Esophagus squamous epithelium (tissue), 5 donors: ENCODE measurements around the gene DNM2. TPM values are rescaled to one million over a fixed set of nuclear protein-coding genes. Genes with fewer than 3 reads are reported as not detected.
A peak's percentile ranks its signal among the peaks of the same experiment; 100 is the strongest.

Experiments
- DNase-seq: peaks from one replicate; lab custom pipeline; 2025; lab: John Stamatoyannopoulos, UW
- H3K27ac ChIP-seq, 4 donors: fragments of 200-600 bp; sonication (generic); one replicate each; pipeline ENCODE4 v1.5.1; 2016 to 2019; ENCODE audit warnings: mild to moderate bottlenecking in 1 of 4
- H3K27me3 ChIP-seq, 4 donors: fragments of 200-600 bp; sonication (generic); 1 replicate in 3 of 4; 2 replicates in 1 of 4; pipeline versions ENCODE4 v1.5.1 to v1.6.0; 2017 to 2021; ENCODE audit warnings: antibody characterized with exemption in 1 of 4
- H3K36me3 ChIP-seq, 3 donors: fragments of 200-600 bp; sonication (generic); one replicate each; pipeline ENCODE4 v1.5.1; 2016 to 2019
- H3K4me1 ChIP-seq, 3 donors: fragments of 200-600 bp; sonication (generic); one replicate each; pipeline ENCODE4 v1.5.1; 2017 to 2019
- H3K4me3 ChIP-seq, 4 donors: fragments of 200-600 bp; sonication (generic); 1 replicate in 3 of 4; 2 replicates in 1 of 4; pipeline ENCODE4 v1.5.1; 2016 to 2019; ENCODE audit warnings: mild to moderate bottlenecking in 2 of 4, moderate library complexity in 1 of 4
- H3K9me3 ChIP-seq, 3 donors: fragments of 200-600 bp; sonication (generic); one replicate each; pipeline ENCODE4 v1.5.1; 2016 to 2019
- POLR2A ChIP-seq, 4 donors: fragments of 450-650 bp; IDR thresholded peaks; one replicate each; pipeline ENCODE4 v1.6.1; 2017; ENCODE audit warnings: antibody characterized with exemption in 4 of 4, mild to moderate bottlenecking in 4 of 4, moderate library complexity in 3 of 4
- WGBS, 2 donors: methylation state at CpG; one replicate each; pipeline ENCODE4 v1.1.5; 2018; 5-methylcytosine and 5-hydroxymethylcytosine counted together
- intact Hi-C: fragments of 100-400 bp; cut with DNase I; formaldehyde crosslinking; loops from one replicate; pipeline ENCODE4 v1.15.0; 2022
- total RNA-seq, 4 donors: library from RNA; depleted of rRNA; stranded (reverse); fragments of >200 nt; gene quantifications; one replicate each; pipeline ENCODE4 v1.1.0, GENCODE V29; 2016
- TF ChIP-seq, protein P1 (sequence below), 6 experiments: fragments of 450-650 bp in 4 of 6; fragments of 200-600 bp in 2 of 6; sonication (generic) in 2 of 6; IDR thresholded peaks; one replicate each; pipeline ENCODE4 v1.5.1; 2016 to 2019; ENCODE audit warnings: antibody characterized with exemption in 6 of 6, mild to moderate bottlenecking in 4 of 6, moderate library complexity in 4 of 6
- donor health status: DM: yes; HTN: yes; CAD: no.

Gene DNM2
- total RNA-seq, 4 donors from 2014 or later = 79.9 to 138 (median 102) TPM

DNA sequence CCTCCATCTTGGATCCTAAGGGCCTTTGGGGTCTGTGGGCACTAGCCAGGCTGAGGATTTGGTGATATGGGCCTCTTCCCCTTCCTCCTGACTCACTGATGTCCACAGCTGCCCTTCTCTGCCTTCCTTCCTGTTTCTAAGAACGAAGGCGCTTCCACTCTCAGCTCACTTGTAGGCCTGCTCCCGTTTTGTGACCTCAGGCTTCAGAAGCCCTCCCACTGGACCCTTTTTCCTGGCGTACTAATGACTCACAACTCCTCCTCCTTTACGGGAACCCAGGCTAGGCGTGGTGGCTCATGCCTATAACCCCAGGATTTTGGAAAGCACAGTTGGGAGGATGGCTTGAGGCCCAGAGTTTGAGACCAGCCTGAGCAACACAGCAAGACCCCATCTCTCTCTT lies 62.5 kb downstream of the DNM2 start:
- peaks cover 8 to 29% (median 15%) of the 10 kb centered on the region in 3 donors for H3K4me1 ChIP-seq
- H3K36me3 ChIP-seq = peaks cover 26 to 100% (median 67%) of the 10 kb centered on the region in 3 donors
- peak in 1 of 4 donors; percentile 30 for TF ChIP-seq POLR2A (IDR thresholded peaks at IDR 0.05)
- TF ChIP-seq, protein P1, sequence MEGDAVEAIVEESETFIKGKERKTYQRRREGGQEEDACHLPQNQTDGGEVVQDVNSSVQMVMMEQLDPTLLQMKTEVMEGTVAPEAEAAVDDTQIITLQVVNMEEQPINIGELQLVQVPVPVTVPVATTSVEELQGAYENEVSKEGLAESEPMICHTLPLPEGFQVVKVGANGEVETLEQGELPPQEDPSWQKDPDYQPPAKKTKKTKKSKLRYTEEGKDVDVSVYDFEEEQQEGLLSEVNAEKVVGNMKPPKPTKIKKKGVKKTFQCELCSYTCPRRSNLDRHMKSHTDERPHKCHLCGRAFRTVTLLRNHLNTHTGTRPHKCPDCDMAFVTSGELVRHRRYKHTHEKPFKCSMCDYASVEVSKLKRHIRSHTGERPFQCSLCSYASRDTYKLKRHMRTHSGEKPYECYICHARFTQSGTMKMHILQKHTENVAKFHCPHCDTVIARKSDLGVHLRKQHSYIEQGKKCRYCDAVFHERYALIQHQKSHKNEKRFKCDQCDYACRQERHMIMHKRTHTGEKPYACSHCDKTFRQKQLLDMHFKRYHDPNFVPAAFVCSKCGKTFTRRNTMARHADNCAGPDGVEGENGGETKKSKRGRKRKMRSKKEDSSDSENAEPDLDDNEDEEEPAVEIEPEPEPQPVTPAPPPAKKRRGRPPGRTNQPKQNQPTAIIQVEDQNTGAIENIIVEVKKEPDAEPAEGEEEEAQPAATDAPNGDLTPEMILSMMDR (IDR thresholded peaks at IDR 0.05) = no peak
- DNase-seq = peak; percentile 24
- no peaks in the 10 kb centered on the region for H3K9me3 ChIP-seq
- peak overlapping the region; percentile 55 to 92 (median 76) for H3K27ac ChIP-seq
- intact Hi-C loops = no loop called here
- WGBS, 2 donors = 37 to 50% methylated on average over 1 to 6 of the region's 6 CpGs
- no peaks in the 10 kb centered on the region for H3K27me3 ChIP-seq
- no peak overlapping the region for H3K4me3 ChIP-seq

DNA sequence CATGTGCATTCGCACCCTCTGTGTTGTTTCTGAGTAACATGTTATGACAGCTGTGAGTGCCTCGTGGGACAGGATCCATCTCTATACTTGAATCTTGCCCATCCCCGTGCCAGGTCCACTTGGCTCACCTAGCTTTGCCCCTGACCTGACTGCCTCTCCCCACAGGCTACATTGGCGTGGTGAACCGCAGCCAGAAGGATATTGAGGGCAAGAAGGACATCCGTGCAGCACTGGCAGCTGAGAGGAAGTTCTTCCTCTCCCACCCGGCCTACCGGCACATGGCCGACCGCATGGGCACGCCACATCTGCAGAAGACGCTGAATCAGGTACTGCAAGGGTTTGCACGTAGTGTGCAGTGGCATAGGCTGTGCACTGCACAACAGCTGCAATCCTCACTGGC lies 64.9 kb downstream of the DNM2 start:
- H3K4me1 ChIP-seq = peaks cover 8 to 21% (median 15%) of the 10 kb centered on the region in 3 donors
- intact Hi-C loops = no loop called here
- TF ChIP-seq POLR2A (IDR thresholded peaks at IDR 0.05) = no peak
- TF ChIP-seq, protein P1 (IDR thresholded peaks at IDR 0.05) = no peak
- WGBS, 2 donors = 84 to 85% methylated on average over 8 to 10 of the region's 13 CpGs
- H3K9me3 ChIP-seq = no peaks in the 10 kb centered on the region
- H3K4me3 ChIP-seq = no peak overlapping the region
- H3K36me3 ChIP-seq = peaks cover 38 to 100% (median 67%) of the 10 kb centered on the region in 3 donors
- H3K27me3 ChIP-seq = no peaks in the 10 kb centered on the region
- H3K27ac ChIP-seq = peak overlapping the region in 1 of 4 donors; percentile 4
- DNase-seq = no peak

DNA sequence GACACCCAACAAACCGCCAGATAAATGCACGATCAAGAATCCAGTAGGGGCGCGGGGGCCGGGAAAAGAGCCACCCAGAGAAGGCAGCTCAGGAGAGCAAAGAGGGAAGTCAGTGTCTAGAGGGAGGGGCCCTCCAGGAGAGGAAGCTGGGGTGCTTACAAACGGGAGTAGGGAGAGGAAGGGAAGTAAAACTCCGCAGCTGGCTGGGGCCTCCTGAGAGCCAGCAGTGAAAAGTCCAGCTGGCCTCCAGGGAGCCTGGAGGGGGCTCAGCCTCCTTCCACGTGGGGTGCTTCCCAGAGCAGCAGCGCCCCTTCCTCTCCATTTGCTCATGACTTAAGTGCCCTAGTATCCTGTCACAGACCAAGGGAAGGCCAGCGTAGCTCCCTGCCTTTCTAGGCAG lies 66.4 kb downstream of the DNM2 start:
- Histone ChIP-seq H3K4me3 (no peak overlapping the region), H3K9me3 (no peaks in the 10 kb centered on the region), H3K27me3 (no peaks in the 10 kb centered on the region), H3K4me1 (peaks cover 8 to 21% (median 15%) of the 10 kb centered on the region in 3 donors), H3K27ac (peak overlapping the region in 1 of 4 donors; percentile 7), H3K36me3 (peaks cover 48 to 100% (median 67%) of the 10 kb centered on the region in 3 donors)
- DNase-seq = no peak
- TF ChIP-seq, protein P1 (IDR thresholded peaks at IDR 0.05) = no peak
- no peak for TF ChIP-seq POLR2A (IDR thresholded peaks at IDR 0.05)
- intact Hi-C loops = no loop called here
- WGBS, 2 donors = 83 to 84% methylated on average over 8 to 10 of the region's 10 CpGs

DNA sequence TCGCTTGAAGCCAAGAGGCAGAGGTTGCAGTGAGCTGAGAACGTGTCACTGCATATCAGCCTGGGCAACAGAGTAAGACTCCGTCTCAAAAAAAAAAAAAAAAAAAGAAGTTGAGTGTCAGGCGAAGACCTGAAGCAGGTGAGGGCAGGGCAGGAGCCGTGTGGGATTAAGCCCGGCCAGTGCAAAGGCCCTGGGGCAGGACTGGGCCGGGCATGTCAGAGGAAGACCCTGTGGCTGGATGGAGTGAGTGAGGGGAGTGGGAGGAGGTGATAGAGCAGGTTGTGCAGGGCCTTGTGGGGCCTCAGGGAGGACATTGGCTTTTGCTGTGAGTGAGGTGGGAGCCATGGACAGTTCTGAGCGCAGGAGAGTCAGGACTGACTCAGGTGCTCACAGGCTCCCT lies 70.3 kb downstream of the DNM2 start:
- 90 to 94% methylated on average over 8 of the region's 8 CpGs for WGBS, 2 donors
- TF ChIP-seq, protein P1 (IDR thresholded peaks at IDR 0.05) = no peak
- H3K27me3 ChIP-seq = no peaks in the 10 kb centered on the region
- no peak overlapping the region for H3K27ac ChIP-seq
- intact Hi-C loops = no loop called here
- peaks cover 40 to 100% (median 55%) of the 10 kb centered on the region in 3 donors for H3K36me3 ChIP-seq
- DNase-seq = no peak
- no peaks in the 10 kb centered on the region for H3K9me3 ChIP-seq
- peaks cover 0 to 4% (median 0%) of the 10 kb centered on the region in 3 donors for H3K4me1 ChIP-seq
- H3K4me3 ChIP-seq = no peak overlapping the region

DNA sequence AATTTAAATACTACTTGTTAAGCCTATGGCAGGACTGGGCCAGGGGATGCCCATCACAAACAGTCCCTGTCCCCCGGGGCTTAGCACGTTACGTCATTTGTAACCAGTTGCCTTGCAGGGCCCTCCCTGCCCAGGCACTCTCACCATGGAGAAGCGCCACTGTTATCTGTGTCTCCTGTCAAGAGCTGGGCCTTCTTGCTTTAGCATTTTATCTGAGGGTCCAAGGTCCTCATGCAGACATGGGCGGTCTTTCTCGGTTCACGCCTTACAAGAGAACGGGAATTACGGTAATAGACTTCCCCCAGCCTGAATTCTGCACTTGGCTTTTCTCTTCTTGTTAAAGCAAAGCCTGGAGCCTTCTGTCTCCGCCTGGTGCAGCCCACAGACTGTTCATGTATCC lies 72.0 kb downstream of the DNM2 start:
- Histone ChIP-seq H3K9me3 (no peaks in the 10 kb centered on the region), H3K4me1 (no peaks in the 10 kb centered on the region), H3K36me3 (peaks cover 31 to 100% (median 52%) of the 10 kb centered on the region in 3 donors), H3K27ac (no peak overlapping the region), H3K27me3 (no peaks in the 10 kb centered on the region), H3K4me3 (no peak overlapping the region)
- intact Hi-C loops = no loop called here
- TF ChIP-seq, protein P1 (IDR thresholded peaks at IDR 0.05) = no peak
- TF ChIP-seq POLR2A (IDR thresholded peaks at IDR 0.05) = no peak
- 85 to 94% methylated on average over 9 to 10 of the region's 10 CpGs for WGBS, 2 donors
- no peak for DNase-seq
